ENCODE measurements around the gene NR1I3. TPM values are rescaled to one million over a fixed set of nuclear protein-coding genes. Genes with fewer than 3 reads are reported as not detected.
A peak's percentile ranks its signal among the peaks of the same experiment; 100 is the strongest.

The NR1I3 gene
- polyA plus RNA-seq, 1 donor from 2014 or later: not detected

- peaks cover 35 to 60% (median 59%) of the 10 kb centered on the region in 3 donors for H3K4me1 Mint-ChIP-seq
- H3K9me3 Mint-ChIP-seq: no peaks in the 10 kb centered on the region
- H3K27ac Mint-ChIP-seq: peak overlapping the region; percentile 40 to 95 (median 70)
- no peaks in the 10 kb centered on the region for H3K27me3 Mint-ChIP-seq
- H3K36me3 Mint-ChIP-seq: peaks cover 3% of the 10 kb centered on the region
- peak overlapping the region; percentile 67 to 92 (median 84) for H3K4me3 Mint-ChIP-seq
Observed at GRCh38 chr1:161185732-161186311, 52.2 kb downstream of the NR1I3 start.

- H3K4me1 Mint-ChIP-seq: peaks cover 40 to 65% (median 64%) of the 10 kb centered on the region in 3 donors
- H3K4me3 Mint-ChIP-seq: peak overlapping the region; percentile 67 to 92 (median 84)
- H3K27me3 Mint-ChIP-seq: no peaks in the 10 kb centered on the region
Observed at GRCh38 chr1:161185282-161185682, 52.7 kb downstream of the NR1I3 start.

GRCh38 chr1:161182214-161182613 is 55.8 kb downstream of the NR1I3 start:
- H3K9me3 Mint-ChIP-seq: no peaks in the 10 kb centered on the region
- peak overlapping the region; percentile 49 to 80 (median 69) for H3K27ac Mint-ChIP-seq
- peaks cover 3% of the 10 kb centered on the region for H3K36me3 Mint-ChIP-seq
- no peaks in the 10 kb centered on the region for H3K27me3 Mint-ChIP-seq
- H3K4me3 Mint-ChIP-seq: peak overlapping the region; percentile 3 to 78 (median 73)
- peaks cover 49 to 68% (median 58%) of the 10 kb centered on the region in 3 donors for H3K4me1 Mint-ChIP-seq

More at GRCh38 chr1:161185282-161185682, 52.7 kb downstream of the NR1I3 start:
- no peaks in the 10 kb centered on the region for H3K9me3 Mint-ChIP-seq
- H3K36me3 Mint-ChIP-seq: peaks cover 3% of the 10 kb centered on the region
- H3K27ac Mint-ChIP-seq: peak overlapping the region; percentile 40 to 95 (median 70)

- peak overlapping the region in 1 of 3 donors; percentile 51 for H3K27ac Mint-ChIP-seq
- H3K27me3 Mint-ChIP-seq: no peaks in the 10 kb centered on the region
- no peaks in the 10 kb centered on the region for H3K9me3 Mint-ChIP-seq
- peaks cover 3% of the 10 kb centered on the region for H3K36me3 Mint-ChIP-seq
- H3K4me3 Mint-ChIP-seq: peak overlapping the region in 3 of 4 donors; percentile 17 to 69 (median 68)
- peaks cover 47 to 66% (median 52%) of the 10 kb centered on the region in 3 donors for H3K4me1 Mint-ChIP-seq
Observed at GRCh38 chr1:161180639-161181038, 57.4 kb downstream of the NR1I3 start.

- Mint-ChIP-seq H3K36me3 (peaks cover 3% of the 10 kb centered on the region), H3K4me3 (no peak overlapping the region)
Observed at GRCh38 chr1:161179698-161180097, 58.3 kb downstream of the NR1I3 start.

More at GRCh38 chr1:161179698-161180097, 58.3 kb downstream of the NR1I3 start:
- Mint-ChIP-seq H3K4me1 (peaks cover 41 to 65% (median 51%) of the 10 kb centered on the region in 3 donors), H3K27ac (peak overlapping the region in 1 of 3 donors; percentile 51), H3K27me3 (no peaks in the 10 kb centered on the region), H3K9me3 (no peaks in the 10 kb centered on the region)

Other genes with a start within 250 kb of the NR1I3 start
- gene F11R, start 217.1 kb downstream of the NR1I3 start, polyA plus RNA-seq: 4.8 TPM
- gene TSTD1, start 199.2 kb downstream of the NR1I3 start, polyA plus RNA-seq: 349 TPM
- gene USF1, start 192.2 kb downstream of the NR1I3 start, polyA plus RNA-seq: 13.5 TPM
- gene ARHGAP30, start 168.3 kb downstream of the NR1I3 start, polyA plus RNA-seq: 138 TPM
- not detected for gene NECTIN4, start 148.6 kb downstream of the NR1I3 start, polyA plus RNA-seq
- 5.0 TPM for gene KLHDC9, start 139.8 kb downstream of the NR1I3 start, polyA plus RNA-seq
- gene PFDN2, start 120.2 kb downstream of the NR1I3 start, polyA plus RNA-seq: 95.2 TPM
- 19.7 TPM for gene NIT1, start 120.1 kb downstream of the NR1I3 start, polyA plus RNA-seq
- gene DEDD, start 105.5 kb downstream of the NR1I3 start, polyA plus RNA-seq: 39.1 TPM
- 122 TPM for gene UFC1, start 84.2 kb downstream of the NR1I3 start, polyA plus RNA-seq
- 30.1 TPM for gene USP21, start 78.7 kb downstream of the NR1I3 start, polyA plus RNA-seq
- 13.4 TPM for gene PPOX, start 71.8 kb downstream of the NR1I3 start, polyA plus RNA-seq
- 44.2 TPM for gene B4GALT3, start 60.7 kb downstream of the NR1I3 start, polyA plus RNA-seq
- not detected for gene ADAMTS4, start 39.1 kb downstream of the NR1I3 start, polyA plus RNA-seq
- gene NDUFS2, start 35.8 kb downstream of the NR1I3 start, polyA plus RNA-seq: 71.3 TPM
- 6.6 TPM for gene FCER1G, start 22.9 kb downstream of the NR1I3 start, polyA plus RNA-seq
- not detected for gene APOA2, start 14.6 kb downstream of the NR1I3 start, polyA plus RNA-seq
- 3.8 TPM for gene TOMM40L, start 12.1 kb downstream of the NR1I3 start, polyA plus RNA-seq
- not detected for gene PCP4L1, start 20.5 kb upstream of the NR1I3 start, polyA plus RNA-seq
- not detected for gene MPZ, start 71.8 kb upstream of the NR1I3 start, polyA plus RNA-seq
- gene SDHC, start 76.2 kb upstream of the NR1I3 start, polyA plus RNA-seq: 173 TPM
- not detected for gene CFAP126, start 129.7 kb upstream of the NR1I3 start, polyA plus RNA-seq

Data from IgD-negative memory B cell (primary cell).